GM21528 (cell line): ENCODE results near the gene RASD2.

Experiments
- ATAC-seq: cut with Tn5 transposase; IDR thresholded peaks from one replicate; pipeline ENCODE4 v1.9.1; 2021; ENCODE audit warnings: mild to moderate bottlenecking, moderate library complexity; ENCODE audit not compliant: unreplicated experiment, low FRiP score

RASD2 gene

DNA sequence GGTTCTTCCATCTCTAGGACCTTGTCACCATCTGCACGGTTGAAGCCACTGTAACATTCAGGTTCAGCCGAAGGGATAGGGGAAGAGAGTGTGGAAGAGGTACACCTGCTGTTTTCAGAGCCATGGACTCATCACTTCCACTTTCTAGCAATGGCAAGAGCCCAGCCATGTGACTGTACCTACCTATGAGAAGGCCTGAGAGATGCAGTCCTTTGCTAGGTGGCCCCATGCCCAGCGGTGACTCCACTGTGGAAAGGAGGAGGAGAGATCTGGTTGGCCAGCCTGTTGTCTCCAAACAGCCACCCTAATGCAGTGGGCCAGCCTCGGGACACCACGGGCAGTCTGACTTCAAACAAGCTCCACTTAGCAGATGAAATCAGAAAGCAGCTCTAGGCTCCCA, 16.0 kb downstream of the RASD2 start:
- ATAC-seq: no peak

DNA sequence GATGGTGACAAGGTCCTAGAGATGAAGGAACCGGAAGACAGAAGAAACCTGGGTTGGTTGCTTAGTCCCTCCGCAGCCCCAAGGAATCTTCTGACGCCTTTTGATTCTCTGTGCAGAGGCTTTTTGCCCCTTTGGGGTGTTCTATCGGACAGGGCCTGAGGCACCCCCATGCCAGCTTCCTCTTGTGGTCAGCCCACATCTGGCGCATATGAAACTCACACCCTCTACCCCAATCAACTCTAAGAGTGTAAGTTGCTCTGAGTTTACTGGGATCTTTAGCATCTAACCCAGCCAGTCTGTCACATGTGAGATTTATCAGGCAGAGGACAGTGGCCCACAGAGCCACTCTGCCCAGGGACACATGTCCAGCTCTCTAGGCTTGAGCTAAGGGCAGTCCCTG, 17.4 kb downstream of the RASD2 start:
- ATAC-seq: no peak

DNA sequence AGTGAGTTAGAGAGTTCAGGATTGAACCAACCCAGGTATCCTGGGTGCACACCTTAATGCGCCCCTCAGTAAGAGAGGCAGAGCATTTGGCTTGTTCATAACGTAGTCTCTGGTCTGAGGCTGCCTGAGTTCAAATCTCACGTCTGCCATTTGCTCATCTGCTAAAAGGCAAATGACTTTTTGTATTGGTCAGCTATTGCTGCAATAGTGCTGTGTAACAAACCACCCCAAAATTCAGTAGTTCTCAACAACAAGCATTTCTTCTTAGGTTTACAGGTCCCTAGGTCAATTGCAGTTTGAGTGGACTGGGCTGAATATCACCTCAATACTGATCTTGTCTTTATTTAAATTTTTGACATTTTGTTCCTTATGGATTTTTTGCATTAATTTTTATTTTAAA, 18.1 kb downstream of the RASD2 start:
- ATAC-seq: no peak

DNA sequence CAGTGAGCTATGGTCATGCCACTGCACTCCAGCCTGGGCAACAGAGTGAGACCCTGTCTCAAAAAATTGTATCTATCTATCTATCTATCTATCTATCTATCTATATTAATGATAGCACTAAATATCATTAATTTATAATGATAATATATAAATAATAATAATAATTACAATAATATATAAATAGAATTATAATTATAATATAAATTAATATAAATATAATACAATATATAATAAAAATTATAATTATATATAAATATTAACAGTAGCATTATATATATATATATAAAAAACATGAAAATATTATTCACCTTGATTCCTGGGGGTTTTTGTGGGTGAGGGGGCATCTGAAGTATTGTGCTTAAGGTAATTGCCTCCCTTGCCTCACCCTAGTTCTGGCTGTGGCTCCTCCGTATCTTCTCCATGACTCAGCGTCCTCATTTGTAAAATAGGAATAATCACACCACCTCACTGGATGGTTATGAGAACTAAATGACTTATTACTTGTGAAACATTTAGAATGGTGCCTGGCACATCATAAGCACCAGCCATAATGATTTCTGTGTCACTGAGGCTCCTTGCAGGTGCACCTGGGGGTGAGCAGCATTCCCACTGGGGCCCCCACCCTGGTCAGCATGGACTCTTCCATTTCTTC, 18.8 kb downstream of the RASD2 start:
- ATAC-seq: no peak

GRCh38 chr22:35560366-35560765, 19.7 kb downstream of the RASD2 start:
- ATAC-seq: no peak

DNA sequence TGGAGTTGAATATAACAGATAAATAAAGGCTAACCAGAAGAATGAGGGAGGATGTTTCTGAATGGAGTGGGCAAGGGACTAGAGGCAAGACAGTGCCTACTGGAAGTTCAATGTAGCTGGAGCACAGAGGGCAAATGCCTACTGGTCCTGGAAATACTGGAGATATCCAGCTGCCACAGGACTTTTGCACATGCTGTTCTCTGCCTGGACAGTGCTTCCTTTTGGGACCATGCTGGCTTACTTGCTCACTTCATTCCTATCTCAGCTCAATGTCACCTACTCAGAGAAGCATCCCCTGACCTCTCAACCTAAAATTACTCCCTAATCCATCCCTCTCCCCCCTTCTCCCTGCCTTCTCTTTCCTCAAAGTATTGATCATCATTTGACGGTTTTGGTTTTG, 20.2 kb downstream of the RASD2 start:
- ATAC-seq: no peak

DNA sequence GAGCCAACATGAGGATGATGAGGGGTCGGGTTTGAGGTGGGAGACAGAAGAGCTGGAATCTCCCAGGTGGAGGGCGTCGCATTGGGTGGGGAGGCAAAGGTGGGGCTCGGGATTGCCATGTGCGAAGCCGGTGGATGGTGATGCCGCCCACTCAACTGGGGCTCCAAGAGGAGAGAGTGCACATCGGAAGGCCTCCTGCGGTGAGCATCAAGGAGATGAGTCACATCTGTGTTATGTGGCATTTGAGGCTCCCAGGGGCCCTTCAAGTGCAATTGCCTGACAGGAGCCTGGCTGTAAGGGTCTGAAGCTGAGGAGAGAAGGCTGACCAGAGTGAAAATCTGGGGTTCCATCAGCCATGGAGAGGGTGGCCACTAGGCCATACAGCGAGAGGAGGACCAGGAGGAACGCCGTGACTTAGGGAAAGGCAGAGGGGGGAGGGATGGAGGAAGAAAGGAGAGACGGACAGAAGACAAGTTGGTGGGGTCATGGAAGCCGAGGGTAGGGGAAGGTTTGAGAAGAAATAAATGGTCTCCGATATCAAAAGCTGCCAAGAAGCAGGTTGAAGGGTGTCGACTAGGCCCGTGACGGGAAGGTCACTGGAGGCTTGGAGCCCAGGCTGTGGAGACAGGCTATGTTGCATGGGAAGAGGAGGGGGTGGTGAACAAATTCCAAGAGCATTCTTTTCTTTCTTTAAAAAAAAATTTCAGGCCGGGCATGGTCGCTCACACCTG, 21.3 kb downstream of the RASD2 start:
- no peak for ATAC-seq

DNA sequence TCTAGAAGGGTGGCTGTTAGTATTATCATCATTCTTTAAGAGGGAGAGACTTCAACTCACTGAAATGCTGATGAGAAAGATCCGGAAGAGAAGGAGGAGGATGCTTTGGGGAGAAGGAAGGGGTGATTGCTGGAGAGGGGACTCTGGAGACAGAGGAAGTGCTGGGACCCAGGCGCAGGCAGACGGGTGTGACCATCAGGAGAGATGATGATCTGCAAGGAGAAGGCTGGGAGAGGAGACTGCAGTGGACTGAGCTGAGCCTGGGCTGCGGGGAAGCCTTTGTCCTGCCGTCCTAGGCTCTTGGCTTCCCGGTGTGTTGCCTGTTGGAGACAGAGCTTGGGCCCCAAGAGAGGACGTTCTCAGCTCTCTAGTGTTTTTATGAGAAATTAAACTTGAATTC, 22.6 kb downstream of the RASD2 start:
- ATAC-seq: no peak

DNA sequence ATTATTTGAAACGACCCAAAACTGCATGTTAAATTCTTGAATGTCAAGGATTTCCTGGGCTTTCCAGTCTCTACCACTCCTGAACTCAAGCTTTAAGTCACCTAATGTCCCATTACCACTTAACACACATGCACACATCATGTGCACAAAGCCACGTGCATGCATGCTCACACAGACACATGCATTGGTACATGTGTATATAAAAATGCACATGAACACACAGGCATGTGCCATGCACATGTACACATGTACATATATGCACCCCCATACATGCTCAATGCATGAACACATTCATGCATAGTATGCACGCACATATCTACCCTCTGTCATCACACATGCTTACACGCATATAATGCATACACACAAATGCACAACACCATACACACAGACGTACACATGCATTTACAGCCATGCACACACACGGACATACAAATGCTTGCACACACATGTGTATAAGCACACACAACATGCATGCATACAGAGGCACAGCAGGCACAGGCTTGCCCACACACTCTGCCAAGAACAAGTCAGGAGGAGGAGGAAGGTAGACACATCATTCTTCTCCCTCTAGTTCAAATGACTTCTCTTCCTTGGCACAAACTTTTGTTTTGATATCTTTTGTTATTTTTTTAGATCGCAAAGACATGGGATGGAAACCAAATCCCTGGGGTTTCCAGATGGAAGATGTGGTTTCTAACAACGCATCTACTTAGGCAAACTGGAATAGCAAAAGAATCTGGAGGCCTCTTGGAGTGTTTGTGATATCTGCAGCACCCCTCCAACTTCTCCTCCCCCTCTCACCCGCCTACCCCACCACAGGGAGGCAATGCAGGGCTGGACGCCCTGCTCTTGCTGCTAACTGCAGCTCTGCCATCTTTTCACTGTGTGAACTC, 24.6 kb downstream of the RASD2 start:
- no peak for ATAC-seq

DNA sequence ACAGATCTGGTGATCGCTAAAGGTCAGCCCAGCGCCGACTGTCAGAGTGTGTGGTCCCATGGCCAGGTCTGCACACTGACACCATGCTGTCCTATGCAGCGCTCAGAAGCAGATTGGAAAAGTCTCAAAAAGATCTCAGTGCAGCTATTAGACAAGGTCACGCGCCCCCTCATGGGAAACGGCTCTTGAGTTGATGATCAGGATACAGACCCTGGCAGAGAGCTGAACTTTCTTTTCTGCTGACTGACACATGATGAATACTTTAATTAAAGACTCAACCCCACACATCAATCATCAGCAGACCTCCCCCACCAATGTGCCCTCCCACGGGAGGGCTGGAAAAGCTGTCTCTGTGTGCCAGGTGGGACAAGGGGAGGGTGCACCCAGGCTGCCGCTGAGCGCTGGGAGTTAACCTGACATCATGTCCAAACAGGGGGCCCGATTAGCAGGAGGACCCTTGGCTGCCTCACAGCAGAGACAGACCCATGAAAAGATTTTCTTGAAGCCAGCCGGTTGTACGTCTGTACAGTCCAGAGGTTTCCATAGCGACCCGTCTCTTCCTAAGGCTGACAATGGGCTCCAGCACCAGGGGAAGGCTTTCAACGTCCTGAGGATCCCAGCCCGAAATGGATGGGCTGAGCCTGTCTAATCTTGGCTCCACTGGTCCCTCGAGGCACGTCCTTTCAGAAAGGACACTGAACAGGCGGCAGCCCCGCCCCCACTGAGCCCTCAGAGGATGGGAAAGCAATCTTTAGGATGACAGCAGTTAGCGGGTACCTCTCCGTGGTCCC, 26.9 kb downstream of the RASD2 start:
- no peak for ATAC-seq

DNA sequence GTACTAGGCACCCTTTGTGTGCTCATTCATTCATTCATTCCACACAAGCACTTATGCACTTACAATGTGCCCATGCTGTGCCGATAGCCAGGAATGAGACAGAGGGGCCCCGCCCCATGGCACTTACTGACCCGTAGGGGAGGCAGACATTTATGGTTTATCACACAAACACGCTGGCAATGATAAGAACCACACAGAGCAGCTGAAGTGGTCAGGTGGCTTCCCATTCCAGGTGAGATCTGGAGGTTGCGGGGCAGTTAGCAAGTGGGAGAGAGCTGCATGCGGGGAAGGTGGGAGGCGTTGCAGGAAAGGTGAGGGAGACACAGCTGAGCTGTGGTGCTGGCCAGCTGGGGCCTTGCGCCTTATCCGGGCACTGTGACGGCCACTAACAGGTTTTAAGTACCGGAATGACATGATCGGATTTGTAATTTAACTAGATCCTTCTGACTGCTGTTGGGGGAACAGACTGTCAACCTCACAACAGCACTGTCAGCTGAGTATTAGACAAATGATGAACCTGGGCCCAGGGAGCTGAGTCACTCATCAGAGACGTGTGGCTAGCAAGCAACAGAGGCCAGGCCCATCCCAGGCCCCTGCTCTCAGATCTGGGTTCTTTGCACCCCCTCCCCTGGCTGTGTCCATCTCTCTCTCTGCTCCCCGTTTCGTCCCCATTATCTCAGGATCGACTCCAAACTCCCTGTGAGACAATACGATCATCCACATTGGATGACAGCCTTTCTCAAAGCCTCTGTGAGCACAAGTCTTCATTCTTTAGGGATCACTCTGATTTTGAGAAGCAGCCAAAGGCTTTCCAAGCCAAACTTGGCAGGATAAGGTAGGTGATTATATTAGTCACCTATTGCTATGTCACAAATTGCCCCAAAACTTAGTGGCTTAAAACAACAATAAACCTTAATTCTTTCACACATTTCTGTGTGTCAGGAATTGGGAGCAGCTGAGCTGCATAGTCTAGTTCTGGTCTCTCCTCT, 28.4 kb downstream of the RASD2 start:
- no peak for ATAC-seq

DNA sequence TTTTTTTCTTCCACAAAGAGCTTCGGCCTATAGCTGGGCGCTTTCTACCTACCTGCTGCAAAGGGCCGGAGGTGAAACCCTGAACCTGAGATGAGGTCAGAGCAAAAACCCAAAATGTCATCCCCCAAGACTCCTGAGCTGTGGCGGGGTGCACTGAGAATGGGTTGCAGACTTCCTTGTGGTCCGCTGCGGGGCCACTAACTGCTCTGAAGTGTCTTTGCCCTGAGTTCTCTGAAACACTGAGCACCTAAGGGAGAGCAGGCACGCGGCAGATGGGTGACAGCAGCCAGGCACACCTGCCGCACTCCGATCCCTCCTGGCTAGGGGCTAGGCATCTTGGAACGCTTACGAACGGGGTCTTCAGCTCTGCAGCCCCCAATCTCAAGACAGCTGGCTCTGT, 29.3 kb downstream of the RASD2 start:
- no peak for ATAC-seq

DNA sequence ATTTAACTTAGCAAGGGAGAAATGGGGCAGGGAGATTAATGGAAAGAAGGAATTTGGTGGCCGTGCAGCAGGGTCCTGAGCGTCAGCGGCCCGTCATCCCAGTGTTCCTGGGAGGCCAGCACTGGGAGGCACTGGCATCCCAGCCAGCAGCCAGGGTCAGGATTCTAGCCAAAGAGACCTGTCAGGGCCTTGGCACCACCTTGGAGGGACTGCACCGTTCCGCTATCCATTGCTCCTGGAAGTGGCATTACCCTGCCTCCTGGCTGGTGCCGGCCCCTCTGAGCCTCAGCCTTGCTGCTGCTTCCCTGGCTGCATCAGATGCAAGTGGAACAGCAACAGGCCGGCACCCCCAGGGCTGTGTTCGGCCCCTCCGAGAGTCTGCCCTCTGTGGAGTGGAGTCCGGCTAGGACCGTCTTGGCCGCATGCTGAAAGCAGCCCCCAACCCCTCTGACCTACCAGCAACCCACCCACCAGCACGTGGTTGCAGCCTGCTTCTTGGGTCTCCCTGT, 30.1 kb downstream of the RASD2 start:
- no peak for ATAC-seq

- ATAC-seq: no peak
Observed at GRCh38 chr22:35572556-35572955, 31.9 kb downstream of the RASD2 start.

GRCh38 chr22:35575116-35575748, 34.6 kb downstream of the RASD2 start:
- ATAC-seq: no peak

DNA sequence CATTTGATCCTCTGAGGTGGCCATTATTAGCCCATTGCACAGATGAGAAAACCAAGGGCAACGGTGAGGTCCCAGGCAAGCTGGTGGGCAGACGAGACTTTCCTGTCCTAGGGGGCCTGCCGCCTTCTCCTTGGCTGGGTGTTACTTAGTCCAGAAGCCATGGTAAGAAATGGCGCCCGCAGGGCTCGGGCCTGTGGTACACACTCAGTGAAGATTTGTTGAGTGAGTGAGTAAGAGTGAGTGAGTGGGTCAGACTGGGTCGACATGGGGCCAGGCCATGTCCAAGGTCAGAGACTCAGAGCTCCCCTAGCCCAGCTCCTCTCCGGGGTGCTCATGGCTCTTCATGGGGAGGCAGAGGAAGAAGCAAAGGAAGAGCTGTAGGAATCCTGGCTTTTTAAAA, 36.0 kb downstream of the RASD2 start:
- no peak for ATAC-seq

- no peak for ATAC-seq
Observed at GRCh38 chr22:35577799-35578659, 37.4 kb downstream of the RASD2 start.
